ENCODE data around the gene OR10J5. TPM values are rescaled to one million over a fixed set of nuclear protein-coding genes. Genes with fewer than 3 reads are reported as not detected.
"Not testable (repeated sequence)": the region's sequence is repeated elsewhere in the genome, so short reads cannot be mapped to it uniquely, and the experiment has no call there.

Gene OR10J5
- total RNA-seq, 1 donor, result not detected

DNA sequence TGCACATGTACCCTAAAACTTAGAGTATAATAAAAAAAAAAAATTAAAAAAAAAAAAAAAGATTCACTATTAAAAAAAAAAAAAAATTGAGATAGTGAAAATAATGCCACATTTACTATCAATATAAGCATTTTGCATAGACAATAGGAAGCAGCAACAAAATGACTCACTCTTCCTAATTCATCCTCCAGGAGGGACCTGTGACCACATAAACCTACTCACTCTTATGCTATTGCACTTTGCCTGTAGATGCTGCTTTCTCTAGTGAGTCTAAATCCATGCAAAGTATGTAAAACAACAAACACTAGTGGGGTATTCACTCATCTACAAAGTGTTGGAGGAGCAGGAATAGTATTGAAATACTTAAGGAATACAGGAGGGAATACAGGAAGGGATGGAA, 2.9 kb downstream of the OR10J5 start:
- Histone ChIP-seq H3K27me3 (ENCODE audit: insufficient read depth, low read length) (no peaks in the 10 kb centered on the region), H3K4me1 (ENCODE audit: insufficient read depth, low read length) (no peaks in the 10 kb centered on the region), H4K20me1 (ENCODE audit: insufficient read depth, low read length) (no peaks in the 10 kb centered on the region), H3K9me3 (ENCODE audit: low read depth, low read length) (no peaks in the 10 kb centered on the region), H3K4me3 (ENCODE audit: insufficient read depth, low read length) (no peak overlapping the region), H3K27ac (ENCODE audit: low read depth, low read length) (no peak overlapping the region), H2AFZ (ENCODE audit: low read length) (no peak overlapping the region), H3K36me3 (ENCODE audit: insufficient read depth, low read length) (no peaks in the 10 kb centered on the region), H3K79me2 (ENCODE audit: insufficient read depth, low read length) (no peaks in the 10 kb centered on the region), H3K4me2 (ENCODE audit: insufficient read depth, low read length) (no peak overlapping the region)
- DNase-seq (ENCODE audit: insufficient read length, low spot score, missing footprints), result no peak
- TF ChIP-seq, protein P1, sequence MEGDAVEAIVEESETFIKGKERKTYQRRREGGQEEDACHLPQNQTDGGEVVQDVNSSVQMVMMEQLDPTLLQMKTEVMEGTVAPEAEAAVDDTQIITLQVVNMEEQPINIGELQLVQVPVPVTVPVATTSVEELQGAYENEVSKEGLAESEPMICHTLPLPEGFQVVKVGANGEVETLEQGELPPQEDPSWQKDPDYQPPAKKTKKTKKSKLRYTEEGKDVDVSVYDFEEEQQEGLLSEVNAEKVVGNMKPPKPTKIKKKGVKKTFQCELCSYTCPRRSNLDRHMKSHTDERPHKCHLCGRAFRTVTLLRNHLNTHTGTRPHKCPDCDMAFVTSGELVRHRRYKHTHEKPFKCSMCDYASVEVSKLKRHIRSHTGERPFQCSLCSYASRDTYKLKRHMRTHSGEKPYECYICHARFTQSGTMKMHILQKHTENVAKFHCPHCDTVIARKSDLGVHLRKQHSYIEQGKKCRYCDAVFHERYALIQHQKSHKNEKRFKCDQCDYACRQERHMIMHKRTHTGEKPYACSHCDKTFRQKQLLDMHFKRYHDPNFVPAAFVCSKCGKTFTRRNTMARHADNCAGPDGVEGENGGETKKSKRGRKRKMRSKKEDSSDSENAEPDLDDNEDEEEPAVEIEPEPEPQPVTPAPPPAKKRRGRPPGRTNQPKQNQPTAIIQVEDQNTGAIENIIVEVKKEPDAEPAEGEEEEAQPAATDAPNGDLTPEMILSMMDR (IDR thresholded peaks at IDR 0.05; ENCODE audit: extremely low read depth, low read depth, low read length), result no peak

DNA sequence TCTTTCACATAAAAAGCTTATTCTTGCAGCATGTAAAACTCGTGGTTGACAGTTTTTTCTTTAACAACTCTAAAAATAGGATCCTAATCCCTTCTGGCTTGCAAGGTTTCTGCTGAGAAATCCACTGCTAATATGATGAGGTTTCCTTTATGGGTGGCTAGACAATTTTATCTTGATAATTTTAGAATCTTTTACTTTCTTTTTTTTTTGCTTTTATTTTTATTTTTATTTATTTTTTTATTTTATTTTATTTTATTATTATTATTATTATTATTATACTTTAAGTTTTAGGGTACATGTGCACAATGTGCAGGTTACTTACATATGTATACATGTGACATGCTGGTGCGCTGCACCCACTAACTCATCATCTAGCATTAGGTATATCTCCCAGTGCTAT, 11.0 kb downstream of the OR10J5 start:
- not testable (repeated sequence) for H4K20me1 ChIP-seq (ENCODE audit: insufficient read depth, low read length); H3K4me2 ChIP-seq (ENCODE audit: insufficient read depth, low read length); H3K27me3 ChIP-seq (ENCODE audit: insufficient read depth, low read length); H3K4me3 ChIP-seq (ENCODE audit: insufficient read depth, low read length); H3K27ac ChIP-seq (ENCODE audit: low read depth, low read length); H3K79me2 ChIP-seq (ENCODE audit: insufficient read depth, low read length); DNase-seq (ENCODE audit: insufficient read length, low spot score, missing footprints); H3K36me3 ChIP-seq (ENCODE audit: insufficient read depth, low read length); H3K9me3 ChIP-seq (ENCODE audit: low read depth, low read length); H3K4me1 ChIP-seq (ENCODE audit: insufficient read depth, low read length); H2AFZ ChIP-seq (ENCODE audit: low read length)

DNA sequence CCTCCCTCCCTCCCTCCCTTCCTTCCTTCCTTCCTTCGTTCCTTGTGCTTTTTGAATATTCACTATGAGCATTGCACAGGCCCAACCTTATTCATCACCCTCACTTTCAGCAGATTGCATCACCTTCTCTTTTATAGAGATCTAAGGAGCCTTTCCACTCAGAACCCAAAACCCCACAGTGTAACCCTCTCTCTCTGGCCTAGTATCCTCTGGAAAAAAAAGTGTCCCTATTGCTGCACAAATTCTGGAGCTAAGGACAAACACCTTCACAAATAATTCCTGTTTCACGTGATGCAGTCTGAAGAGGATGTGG, 25.6 kb downstream of the OR10J5 start:
- Histone ChIP-seq H2AFZ (ENCODE audit: low read length) (no peak overlapping the region), H3K27ac (ENCODE audit: low read depth, low read length) (no peak overlapping the region), H3K79me2 (ENCODE audit: insufficient read depth, low read length) (no peaks in the 10 kb centered on the region), H3K9me3 (ENCODE audit: low read depth, low read length) (no peaks in the 10 kb centered on the region), H3K27me3 (ENCODE audit: insufficient read depth, low read length) (no peaks in the 10 kb centered on the region), H4K20me1 (ENCODE audit: insufficient read depth, low read length) (no peaks in the 10 kb centered on the region), H3K36me3 (ENCODE audit: insufficient read depth, low read length) (no peaks in the 10 kb centered on the region), H3K4me2 (ENCODE audit: insufficient read depth, low read length) (no peak overlapping the region), H3K4me1 (ENCODE audit: insufficient read depth, low read length) (no peaks in the 10 kb centered on the region), H3K4me3 (ENCODE audit: insufficient read depth, low read length) (no peak overlapping the region)
- TF ChIP-seq, protein P1 (IDR thresholded peaks at IDR 0.05; ENCODE audit: extremely low read depth, low read depth, low read length), result no peak
- no peak for DNase-seq (ENCODE audit: insufficient read length, low spot score, missing footprints)

DNA sequence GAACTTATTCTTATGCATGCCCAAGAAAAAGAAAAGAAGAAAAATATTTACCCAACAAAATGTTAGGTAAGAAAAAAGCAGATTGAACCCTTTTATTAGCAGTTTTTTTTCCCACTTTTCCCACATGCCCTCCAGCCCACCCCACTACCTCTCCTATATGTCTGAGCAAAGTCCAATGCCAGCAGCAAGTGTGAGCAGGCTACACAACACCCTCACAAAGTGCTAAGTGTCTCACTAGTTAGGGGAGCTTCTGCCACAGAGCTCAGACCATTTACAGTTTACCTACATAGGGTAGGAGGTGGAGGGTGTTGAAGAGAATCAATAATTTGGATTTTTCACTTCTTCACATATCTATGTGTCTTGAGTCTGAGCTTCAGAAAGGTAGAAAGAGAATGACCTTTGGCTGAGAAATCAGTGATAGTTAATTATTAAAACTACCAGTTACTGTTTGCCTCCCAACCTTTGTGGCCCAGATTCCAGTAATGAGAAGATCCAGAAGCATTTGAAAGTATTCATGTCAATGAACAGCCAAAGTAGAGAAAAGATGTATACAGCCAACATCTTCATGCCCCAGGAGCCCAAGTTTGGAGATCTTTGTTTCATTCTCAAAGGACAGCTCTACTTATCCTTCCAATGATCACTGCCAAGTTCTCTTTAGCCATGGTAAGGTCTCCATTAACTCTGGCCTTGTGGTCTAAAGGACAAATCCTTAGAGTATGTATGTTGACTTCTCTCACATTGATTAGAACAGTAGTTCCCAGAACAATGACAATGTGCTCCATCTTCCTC, 26.2 kb downstream of the OR10J5 start:
- no peaks in the 10 kb centered on the region for H3K79me2 ChIP-seq (ENCODE audit: insufficient read depth, low read length)

More for the DNA sequence above, 26.2 kb downstream of the OR10J5 start:
- H3K4me3 ChIP-seq (ENCODE audit: insufficient read depth, low read length), result no peak overlapping the region
- no peak overlapping the region for H3K27ac ChIP-seq (ENCODE audit: low read depth, low read length)
- no peaks in the 10 kb centered on the region for H3K36me3 ChIP-seq (ENCODE audit: insufficient read depth, low read length)
- TF ChIP-seq, protein P1 (IDR thresholded peaks at IDR 0.05; ENCODE audit: extremely low read depth, low read depth, low read length), result no peak
- no peaks in the 10 kb centered on the region for H4K20me1 ChIP-seq (ENCODE audit: insufficient read depth, low read length)
- DNase-seq (ENCODE audit: insufficient read length, low spot score, missing footprints), result no peak
- no peaks in the 10 kb centered on the region for H3K4me1 ChIP-seq (ENCODE audit: insufficient read depth, low read length)
- H2AFZ ChIP-seq (ENCODE audit: low read length), result no peak overlapping the region
- no peak overlapping the region for H3K4me2 ChIP-seq (ENCODE audit: insufficient read depth, low read length)
- no peaks in the 10 kb centered on the region for H3K9me3 ChIP-seq (ENCODE audit: low read depth, low read length)
- H3K27me3 ChIP-seq (ENCODE audit: insufficient read depth, low read length), result no peaks in the 10 kb centered on the region
